T-cell (primary cell): ENCODE data around the gene RTP5. TPM values are rescaled to one million over a fixed set of nuclear protein-coding genes. Genes with fewer than 3 reads are reported as not detected.

Experiments used
- ATAC-seq, 4 experiments: fragments of 200-7000 bp in 3 of 4; fragments of 150-1000 bp in 1 of 4; cut with Tn5 transposase; replicated peaks in 1 of 4; 1 replicate in 3 of 4; 2 replicates in 1 of 4; pipeline ENCODE4 v1.10.0; 2021; ENCODE audit warnings: moderate library complexity in 3 of 4, mild to moderate bottlenecking in 2 of 4, moderate number of reproducible peaks in 1 of 4
- CTCF ChIA-PET, 2 donors: fragments of 300-600 bp; sonication (Branson Sonifier 250); formaldehyde crosslinking; loops; one replicate each; lab custom pipeline; 2022; ENCODE audit warnings: antibody characterized with exemption in 2 of 2; lab: Charles Lee
- POLR2A ChIA-PET, 2 donors: fragments of 300-600 bp; sonication (Branson Sonifier 250); formaldehyde crosslinking; loops; one replicate each; lab custom pipeline; 2022; ENCODE audit warnings: antibody characterized with exemption in 2 of 2; lab: Charles Lee
- DNase-seq, 35 experiments: peaks; one replicate each; pipeline versions ENCODE4 v3.0.0 to v3.0.0-alpha.2; 2013 to 2023
- H3K27ac ChIP-seq: one replicate; pipeline ENCODE4 v1.5.1; 2013; ENCODE audit warnings: low read length
- H3K27me3 ChIP-seq, 2 experiments: replicated peaks in 1 of 2; 1 replicate in 1 of 2; 2 replicates in 1 of 2; pipeline versions ENCODE4 v1.6.1 to v1.7.0; 2013; ENCODE audit warnings: low read length in 1 of 2, mixed read lengths in 1 of 2; ENCODE audit not compliant: control insufficient read depth in 2 of 2, insufficient read depth in 2 of 2; ENCODE audit errors: extremely low read depth in 1 of 2
- H3K36me3 ChIP-seq, 2 donors: 1 replicate in 1 of 2; 2 replicates in 1 of 2; pipeline versions ENCODE4 v1.6.1 to v1.7.0; 2013; ENCODE audit warnings: low read length in 1 of 2; ENCODE audit not compliant: control insufficient read depth in 2 of 2, insufficient read depth in 1 of 2; ENCODE audit errors: extremely low read depth in 1 of 2
- H3K4me1 ChIP-seq, 2 experiments: 1 replicate in 1 of 2; 2 replicates in 1 of 2; pipeline versions ENCODE4 v1.6.1 to v1.7.0; 2013; ENCODE audit warnings: low read length in 2 of 2, mixed read lengths in 1 of 2; ENCODE audit not compliant: insufficient read depth in 2 of 2, control insufficient read depth in 1 of 2; ENCODE audit errors: extremely low read depth in 1 of 2
- H3K4me3 ChIP-seq, 2 donors: 1 replicate in 1 of 2; 2 replicates in 1 of 2; pipeline versions ENCODE4 v1.5.1 to v1.7.0; 2013; ENCODE audit warnings: mild to moderate bottlenecking in 2 of 2, low read length in 1 of 2, moderate library complexity in 1 of 2; ENCODE audit not compliant: control insufficient read depth in 1 of 2; ENCODE audit errors: extremely low read depth in 1 of 2
- H3K9me3 ChIP-seq: 2 replicates; pipeline ENCODE4 v1.7.0; 2013
- H3K27ac Mint-ChIP-seq, 2 donors: one replicate each; pipeline ENCODE4 v1.8.0; 2020 to 2021; ENCODE audit warnings: mild to moderate bottlenecking in 2 of 2, mixed read lengths in 2 of 2
- H3K27me3 Mint-ChIP-seq, 2 donors: one replicate each; pipeline ENCODE4 v1.8.0; 2021 to 2022; ENCODE audit warnings: mixed read lengths in 2 of 2
- H3K36me3 Mint-ChIP-seq: one replicate; pipeline ENCODE4 v1.8.0; 2021; ENCODE audit warnings: mixed read lengths
- H3K4me1 Mint-ChIP-seq, 3 donors: one replicate each; pipeline ENCODE4 v1.8.0; 2020 to 2022; ENCODE audit warnings: mixed read lengths in 3 of 3, mild to moderate bottlenecking in 1 of 3
- H3K4me3 Mint-ChIP-seq, 3 donors: one replicate each; pipeline ENCODE4 v1.8.0; 2020 to 2022; ENCODE audit warnings: mild to moderate bottlenecking in 3 of 3, mixed read lengths in 3 of 3, moderate library complexity in 3 of 3
- H3K9me3 Mint-ChIP-seq, 3 donors: one replicate each; pipeline ENCODE4 v1.8.0; 2020 to 2022; ENCODE audit warnings: mixed read lengths in 3 of 3
- WGBS: methylation state at CpG from one replicate; pipeline ENCODE4 v1.1.5; 2013; ENCODE audit warnings: missing lambda C conversion rate; ENCODE audit not compliant: insufficient coverage; 5-methylcytosine and 5-hydroxymethylcytosine counted together
- total RNA-seq, 35 experiments: library from RNA in 6 of 35; stranded (reverse) in 6 of 35; fragments of 120-200 nt in 1 of 35; gene quantifications; one replicate each; pipeline versions ENCODE4 v1.2.1 to v1.2.4 and lab custom pipeline; 2013 to 2026

The RTP5 gene
- total RNA-seq, 5 donors from 2014 or later (not counting 1 experiment from before 2014, with no cell fraction given), result 0.26 to 1.4 (median 1.3) TPM

DNA sequence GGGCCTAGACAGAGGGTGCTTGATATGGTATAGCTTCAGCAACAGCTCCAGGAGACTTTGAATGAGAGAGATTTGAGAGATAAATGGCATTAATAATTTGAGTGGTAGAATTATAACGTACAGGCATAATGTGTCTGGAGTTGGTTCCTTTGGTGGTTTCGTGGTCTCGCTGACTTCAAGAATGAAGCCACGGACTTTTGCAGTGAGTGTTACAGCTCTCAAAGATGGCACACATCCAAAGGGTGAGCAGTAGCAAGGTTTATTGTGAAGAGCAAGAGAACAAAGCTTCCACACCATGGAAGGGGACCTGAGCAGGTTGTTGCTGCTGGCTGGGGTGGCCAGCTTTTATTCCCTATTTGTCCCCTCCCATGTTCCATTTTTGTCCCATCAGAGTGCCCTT is 33.9 kb upstream of the RTP5 start:
- peaks cover 0 to 4% of the 10 kb centered on the region in 2 experiments for H3K27me3 ChIP-seq
- Mint-ChIP-seq H3K4me3 (no peak overlapping the region), H3K27ac (no peak overlapping the region), H3K27me3 (peaks cover 5 to 11% of the 10 kb centered on the region in 2 donors), H3K36me3 (no peaks in the 10 kb centered on the region), H3K4me1 (peaks cover 2 to 21% (median 8%) of the 10 kb centered on the region in 3 donors), H3K9me3 (no peaks in the 10 kb centered on the region)
- ChIA-PET CTCF (no interaction called here), POLR2A (interaction anchor here in 1 of 2 donors (0.6 kb wide), 1 partner anchor 83 kb away, joined by 3 read pairs; no protein-coding TSS in a partner anchor)
- H3K36me3 ChIP-seq, result no peaks in the 10 kb centered on the region
- ATAC-seq (no peak), DNase-seq (no peak)
- H3K4me1 ChIP-seq, result no peaks in the 10 kb centered on the region
- H3K27ac ChIP-seq, result no peak overlapping the region
- H3K9me3 ChIP-seq, result no peaks in the 10 kb centered on the region
- WGBS, result 57% methylated on average over 4 of the region's 4 CpGs
- H3K4me3 ChIP-seq, result no peak overlapping the region

DNA sequence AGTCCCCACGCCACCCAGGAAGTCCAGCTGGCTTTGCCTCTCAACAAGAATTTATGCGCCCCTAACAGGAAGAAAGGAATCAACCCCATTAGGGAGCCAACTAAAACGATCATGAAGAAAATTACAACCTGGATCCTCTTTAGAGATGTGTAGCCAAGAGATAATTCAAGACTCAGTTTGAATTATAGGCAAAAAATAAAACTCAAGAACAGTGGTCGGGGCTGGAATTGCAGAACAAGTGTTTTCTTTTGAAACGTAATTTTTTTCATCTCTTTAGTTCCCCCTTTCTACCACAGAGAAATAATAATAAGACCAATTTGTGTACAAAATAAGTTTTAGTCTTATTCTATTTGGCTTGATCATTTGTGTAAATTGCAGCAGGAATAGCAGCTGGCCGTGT is 33.2 kb upstream of the RTP5 start:
- H3K36me3 ChIP-seq, result no peaks in the 10 kb centered on the region
- H3K4me1 ChIP-seq, result no peaks in the 10 kb centered on the region
- no CpG with 5 or more reads among the region's 6 CpGs for WGBS
- no peak overlapping the region for H3K4me3 ChIP-seq
- H3K27ac ChIP-seq, result no peak overlapping the region
- no peaks in the 10 kb centered on the region for H3K9me3 ChIP-seq
- H3K9me3 Mint-ChIP-seq, result no peaks in the 10 kb centered on the region
- peaks cover 0 to 4% of the 10 kb centered on the region in 2 experiments for H3K27me3 ChIP-seq
- no peak overlapping the region for H3K27ac Mint-ChIP-seq
- H3K4me3 Mint-ChIP-seq, result no peak overlapping the region
- H3K27me3 Mint-ChIP-seq, result peaks cover 5 to 11% of the 10 kb centered on the region in 2 donors
- DNase-seq (no peak), ATAC-seq (no peak)
- no peaks in the 10 kb centered on the region for H3K36me3 Mint-ChIP-seq
- POLR2A ChIA-PET, result no interaction called here
- H3K4me1 Mint-ChIP-seq, result peaks cover 2 to 21% (median 8%) of the 10 kb centered on the region in 3 donors
- CTCF ChIA-PET, result interaction anchor here in 1 of 2 donors (0.6 kb wide), 1 partner anchor 37 kb away, joined by 3 read pairs; no protein-coding TSS in a partner anchor

DNA sequence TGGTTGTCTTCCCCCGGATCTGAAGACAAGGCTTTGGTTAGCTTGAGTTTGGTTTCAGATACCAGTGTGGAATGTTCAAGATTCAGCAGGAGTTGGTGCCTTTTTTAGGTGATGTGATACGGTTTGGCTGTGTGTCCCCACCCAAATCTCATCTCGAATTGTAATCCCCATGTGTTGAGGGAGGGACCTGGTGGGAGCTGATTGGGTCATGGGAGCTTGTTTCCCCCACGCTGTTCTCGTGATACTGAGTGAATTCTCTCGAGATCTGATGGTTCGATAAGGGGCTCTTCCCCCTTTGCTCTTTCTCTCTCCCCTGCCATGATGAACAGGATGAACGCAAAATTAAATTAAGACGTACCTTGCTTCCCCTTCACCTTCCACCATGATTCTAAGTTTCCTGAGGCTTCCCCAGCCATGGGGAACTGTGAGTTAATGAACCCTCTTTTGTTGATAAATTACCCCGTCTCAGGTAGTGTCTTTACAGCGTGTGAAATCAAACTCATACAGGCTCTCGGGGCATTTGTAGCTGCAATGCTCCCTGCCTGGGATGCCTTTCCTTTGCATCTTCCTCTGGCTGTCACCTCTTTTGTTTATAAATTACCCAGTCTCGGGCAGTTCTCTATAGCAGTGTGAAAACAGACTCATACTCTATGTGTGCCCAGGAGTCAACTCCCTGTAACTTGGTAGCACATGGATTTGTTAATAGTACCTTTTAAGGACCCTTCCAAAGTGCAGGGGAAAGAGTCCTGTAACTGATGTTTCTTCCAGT is 32.1 kb upstream of the RTP5 start:
- H3K4me1 Mint-ChIP-seq, result peaks cover 2 to 22% (median 8%) of the 10 kb centered on the region in 3 donors
- CTCF ChIA-PET, result no interaction called here

DNA sequence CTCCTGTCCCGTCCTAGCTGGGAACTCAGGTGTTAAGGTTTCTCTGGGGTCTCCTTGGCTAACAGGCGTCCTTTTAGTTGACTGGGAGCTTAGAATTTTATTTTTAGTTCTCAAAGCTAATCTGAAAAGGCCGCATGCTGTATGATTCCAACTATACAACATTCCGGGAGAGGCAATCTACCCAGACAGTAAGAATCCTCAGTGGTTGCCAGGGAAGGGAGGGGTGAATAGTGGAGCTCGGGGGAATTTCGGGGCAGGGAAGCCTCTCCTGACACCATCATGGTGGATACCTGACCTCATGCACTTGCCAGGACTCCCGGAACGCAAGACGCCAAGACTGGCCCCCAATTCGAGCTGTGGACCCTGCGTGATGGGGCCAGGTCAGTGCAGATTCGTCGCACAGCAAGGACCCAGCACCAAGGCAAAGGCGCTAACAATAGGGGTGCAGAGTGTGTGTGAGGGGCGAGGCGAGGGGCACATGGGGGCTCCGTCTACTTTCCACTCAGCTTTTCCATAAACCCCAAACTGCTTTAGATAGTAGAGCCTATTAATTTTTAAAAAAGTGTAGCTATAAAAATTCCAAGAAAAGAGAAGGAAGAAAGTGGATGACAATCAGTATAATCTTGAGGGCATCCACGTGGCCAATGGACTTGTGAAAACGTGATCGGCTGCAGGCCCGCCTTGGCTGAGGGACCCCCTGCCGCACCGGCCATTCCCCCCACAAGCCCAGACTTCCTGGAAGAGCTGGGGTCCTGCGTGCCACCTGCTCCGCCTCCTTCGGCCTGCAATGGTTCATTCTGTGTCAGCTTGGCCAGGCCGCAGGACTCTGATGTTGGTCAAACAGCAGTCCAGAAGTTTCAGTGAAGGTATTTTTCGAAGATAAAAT is 28.1 kb upstream of the RTP5 start:
- no peak overlapping the region for H3K4me3 ChIP-seq
- peaks cover 33 to 47% (median 35%) of the 10 kb centered on the region in 3 donors for H3K4me1 Mint-ChIP-seq
- H3K27me3 ChIP-seq, result peaks cover 0 to 3% of the 10 kb centered on the region in 2 experiments
- H3K9me3 Mint-ChIP-seq, result no peaks in the 10 kb centered on the region
- peaks cover 11 to 33% of the 10 kb centered on the region in 2 experiments for H3K4me1 ChIP-seq
- H3K27ac ChIP-seq, result no peak overlapping the region
- peak overlapping the region in 1 of 3 donors; percentile 75 for H3K4me3 Mint-ChIP-seq
- POLR2A ChIA-PET, result no interaction called here
- peak overlapping the region in 1 of 2 donors; percentile 23 for H3K27ac Mint-ChIP-seq
- ATAC-seq (no peak), DNase-seq (no peak)
- H3K36me3 ChIP-seq, result no peaks in the 10 kb centered on the region
- no peaks in the 10 kb centered on the region for H3K9me3 ChIP-seq
- 89% methylated on average over 16 of the region's 28 CpGs for WGBS
- H3K36me3 Mint-ChIP-seq, result no peaks in the 10 kb centered on the region
- CTCF ChIA-PET, result interaction anchor here in 1 of 2 donors (0.6 to 0.7 kb wide), 3 partner anchors 61 to 982 kb away, joined by 3 to 4 read pairs (median 4); no protein-coding TSS in a partner anchor
- no peaks in the 10 kb centered on the region for H3K27me3 Mint-ChIP-seq

More for the DNA sequence above, 32.1 kb upstream of the RTP5 start:
- no peak overlapping the region for H3K27ac ChIP-seq
- POLR2A ChIA-PET, result no interaction called here
- no peak for ATAC-seq
- Mint-ChIP-seq H3K9me3 (no peaks in the 10 kb centered on the region), H3K36me3 (no peaks in the 10 kb centered on the region), H3K27me3 (peaks cover 0 to 6% of the 10 kb centered on the region in 2 donors), H3K4me3 (no peak overlapping the region), H3K27ac (no peak overlapping the region)
- H3K4me3 ChIP-seq, result no peak overlapping the region
- H3K36me3 ChIP-seq, result no peaks in the 10 kb centered on the region
- no peak for DNase-seq
- H3K27me3 ChIP-seq, result peaks cover 0 to 4% of the 10 kb centered on the region in 2 experiments
- WGBS, result 78% methylated on average over 6 of the region's 13 CpGs
- peaks cover 0 to under 1% of the 10 kb centered on the region in 2 experiments for H3K4me1 ChIP-seq
- no peaks in the 10 kb centered on the region for H3K9me3 ChIP-seq

DNA sequence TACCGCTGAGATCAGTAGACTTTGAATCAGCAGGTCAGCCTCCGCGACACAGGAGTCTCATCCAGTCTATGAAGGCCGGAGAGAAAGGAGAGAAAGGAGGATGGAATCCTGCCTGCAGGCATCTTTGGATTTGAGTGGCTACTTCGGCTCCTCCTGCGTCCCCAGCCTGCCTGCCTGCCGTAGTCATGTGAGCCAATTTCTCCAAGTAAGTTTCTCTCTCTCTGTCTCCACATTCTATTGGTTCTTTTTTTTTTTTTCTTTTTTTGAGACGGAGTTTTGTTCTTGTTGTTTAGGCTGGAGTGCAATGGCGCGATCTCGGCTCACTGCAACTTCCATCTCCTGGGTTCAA is 27.5 kb upstream of the RTP5 start:
- H3K27me3 ChIP-seq, result peaks cover 0 to 3% of the 10 kb centered on the region in 2 experiments
- H3K4me3 ChIP-seq, result no peak overlapping the region
- no peak overlapping the region for H3K27ac ChIP-seq
- no peaks in the 10 kb centered on the region for H3K36me3 ChIP-seq
- no peaks in the 10 kb centered on the region for H3K9me3 Mint-ChIP-seq
- peak overlapping the region in 1 of 2 donors; percentile 83 for H3K27ac Mint-ChIP-seq
- DNase-seq (no peak), ATAC-seq (no peak)
- peaks cover 0 to 2% of the 10 kb centered on the region in 2 donors for H3K27me3 Mint-ChIP-seq
- ChIA-PET POLR2A (no interaction called here), CTCF (no interaction called here)
- H3K9me3 ChIP-seq, result no peaks in the 10 kb centered on the region
- 91% methylated on average over 4 of the region's 11 CpGs for WGBS
- H3K4me3 Mint-ChIP-seq, result peak overlapping the region in 2 of 3 donors; percentile 67 to 75
- no peaks in the 10 kb centered on the region for H3K36me3 Mint-ChIP-seq
- H3K4me1 Mint-ChIP-seq, result peaks cover 35 to 45% (median 38%) of the 10 kb centered on the region in 3 donors
- H3K4me1 ChIP-seq, result peaks cover 11 to 34% of the 10 kb centered on the region in 2 experiments
